Measurements from ENCODE around the gene ZW10. TPM values are rescaled to one million over a fixed set of nuclear protein-coding genes. Genes with fewer than 3 reads are reported as not detected.

The ZW10 gene
- 21.0 TPM for total RNA-seq (2021; ENCODE audit: unreplicated experiment)
- polyA plus RNA-seq (2012) = 6.4 and 9.3 TPM in 2 replicates
- percentile 82 among the genes with signal in this experiment for Bru-seq, nascent RNA
- BruChase-seq, experiment 1, labeled RNA remaining after a 6-hour chase = percentile 73 among the genes with signal in this experiment
- BruChase-seq, experiment 2, labeled RNA remaining after a 2-hour chase = percentile 68 among the genes with signal in this experiment
- long read RNA-seq, transcript ZW10-201 (16 exons, 2,992 nt) = major isoform, 38 of 48 reads
- long read RNA-seq, partial matches to known transcripts = 5 of 48 reads
- long read RNA-seq, other reads (novel, unspliced or antisense) = 5 of 48 reads

GRCh38 chr11:113773416-113774173, at the start of gene ZW10:
Gene ZW10 (minus strand): TSS chr11:113773692. CDS start chr11:113773666, 26 bp downstream.
- Histone ChIP-seq H3K9me2 (ENCODE audit: insufficient read depth) (no peaks in the 10 kb centered on the region), H4K20me1 (ENCODE audit: insufficient read depth) (no peaks in the 10 kb centered on the region), H3K4me3 (replicated peaks in 1 of 2; ENCODE audit: low read depth in 1 of 2, low read length in 2 of 2) (peak within 1 kb of the TSS; percentile 82 to 89), H3K4me2 (ENCODE audit: low read length) (peak within 1 kb of the TSS; percentile 73), H2AFZ (ENCODE audit: low read depth, low read length, poor library complexity, severe bottlenecking) (peak within 1 kb of the TSS; percentile 86), H3K79me2 (ENCODE audit: insufficient read depth, low read length) (peaks cover 37% of the 10 kb centered on the region), H3K4me1 (ENCODE audit: control insufficient read depth in 1 of 2, insufficient read depth in 2 of 2, low read length in 2 of 2) (peaks cover 4 to 14% of the 10 kb centered on the region in 2 experiments; a peak in 3 of 4 replicates), H3K27me3 (ENCODE audit: insufficient read depth, low read length) (peaks cover 14% of the 10 kb centered on the region), H3K36me3 (ENCODE audit: control insufficient read depth in 1 of 2, insufficient read depth in 2 of 2, low read length in 2 of 2) (peaks cover 0 to 2% of the 10 kb centered on the region in 2 experiments; a peak in 1 of 4 replicates), H3K9me3 (ENCODE audit: control insufficient read depth in 1 of 2, insufficient read depth in 1 of 2, low read depth in 1 of 2, low read length in 2 of 2) (no peaks in the 10 kb centered on the region), H3K27ac (ENCODE audit: low read depth, low read length) (peak within 1 kb of the TSS; percentile 59), H3K9ac (ENCODE audit: low read length) (peak within 1 kb of the TSS; percentile 86)
- CTCF ChIA-PET = interaction anchor here (0.7 to 1.7 kb wide), 5 partner anchors 8 to 489 kb away, joined by 3 to 5 read pairs (median 3); no protein-coding TSS in a partner anchor
- ATAC-seq = peak; percentile 99
- POLR2A ChIA-PET = interaction anchor here (0.6 kb wide), 1 partner anchor 457 kb away, joined by 3 read pairs; no protein-coding TSS in a partner anchor
- peak; percentile 92 for DNase-seq (ENCODE audit: low read depth, low spot score)
- intact Hi-C loops (cut with micrococcal nuclease) = no loop called here
- RAD21 ChIA-PET (ENCODE audit: low non-redundant PET in 1 of 2, low total read pairs in 2 of 2, uncharacterized antibody in 2 of 2, unreplicated experiment in 2 of 2) = no interaction called here
- no TSS peak for BruUV-seq (replicated peaks)
- TF ChIP-seq ZBTB33 (IDR thresholded peaks at IDR 0.05; ENCODE audit: extremely low read depth, insufficient replicate concordance, low read length) = peak; percentile 94
- TF ChIP-seq TCF7L2 (IDR thresholded peaks at IDR 0.05; ENCODE audit: borderline replicate concordance, extremely low read depth, insufficient read depth, insufficient read length) = peak; percentile 8
- no peak for TF ChIP-seq EGR1 (IDR thresholded peaks at IDR 0.05; ENCODE audit: low read depth)
- TF ChIP-seq EZH2phosphoT487 (IDR thresholded peaks at IDR 0.05; ENCODE audit: borderline replicate concordance) = no peak
- TF ChIP-seq SRF (IDR thresholded peaks at IDR 0.05; ENCODE audit: low read depth) = no peak; the same call in 1 of the 2 replicates
- no peak for TF ChIP-seq REST (IDR thresholded peaks at IDR 0.05; ENCODE audit: low read depth)
- no peak for TF ChIP-seq CEBPB (IDR thresholded peaks at IDR 0.05; ENCODE audit: low read depth)
- TF ChIP-seq EZH2 (IDR thresholded peaks at IDR 0.05) = no peak
- peak; percentile 21; the same call in 1 of the 2 replicates for TF ChIP-seq ZFX (IDR thresholded peaks at IDR 0.05)
- peak; percentile 51 for TF ChIP-seq RAD21 (IDR thresholded peaks at IDR 0.05; ENCODE audit: low read depth)
- no peak for TF ChIP-seq JUND (IDR thresholded peaks at IDR 0.05)
- no peak for TF ChIP-seq FOSL1 (IDR thresholded peaks at IDR 0.05; ENCODE audit: low read depth)
- no peak for TF ChIP-seq YY1 (IDR thresholded peaks at IDR 0.05; ENCODE audit: extremely low read depth, insufficient replicate concordance, low read depth, low read length)
- peak; percentile 65; the same call in 1 of the 2 replicates for TF ChIP-seq MAX (IDR thresholded peaks at IDR 0.05)
- TF ChIP-seq CTCF (IDR thresholded peaks at IDR 0.05 in 2 of 3, conservative IDR thresholded peaks at IDR 0.05 in 1 of 3; ENCODE audit: borderline replicate concordance in 1 of 3, insufficient read depth in 1 of 3, low read depth in 2 of 3, low read length in 2 of 3) = peak; percentile 68 to 85 (median 74); a peak in 5 of 6 replicates
- TF ChIP-seq CBX3 (IDR thresholded peaks at IDR 0.05; ENCODE audit: low read depth) = peak; percentile 68
- peak; percentile 49 for TF ChIP-seq POLR2A (IDR thresholded peaks at IDR 0.05; ENCODE audit: borderline replicate concordance, extremely low read depth, insufficient read depth, insufficient read length)

Measured in HCT116 (cell line).